HG02981 (cell line): ENCODE data around the gene ABHD12B.
A peak's percentile ranks its signal among the peaks of the same experiment; 100 is the strongest.
"Not testable (repeated sequence)": the region's sequence is repeated elsewhere in the genome, so short reads cannot be mapped to it uniquely, and the experiment has no call there.

Experiments used
- ATAC-seq: cut with Tn5 transposase; IDR thresholded peaks from one replicate; pipeline ENCODE4 v1.9.1; 2021; ENCODE audit warnings: mild to moderate bottlenecking, moderate library complexity; ENCODE audit not compliant: unreplicated experiment

Gene ABHD12B

DNA sequence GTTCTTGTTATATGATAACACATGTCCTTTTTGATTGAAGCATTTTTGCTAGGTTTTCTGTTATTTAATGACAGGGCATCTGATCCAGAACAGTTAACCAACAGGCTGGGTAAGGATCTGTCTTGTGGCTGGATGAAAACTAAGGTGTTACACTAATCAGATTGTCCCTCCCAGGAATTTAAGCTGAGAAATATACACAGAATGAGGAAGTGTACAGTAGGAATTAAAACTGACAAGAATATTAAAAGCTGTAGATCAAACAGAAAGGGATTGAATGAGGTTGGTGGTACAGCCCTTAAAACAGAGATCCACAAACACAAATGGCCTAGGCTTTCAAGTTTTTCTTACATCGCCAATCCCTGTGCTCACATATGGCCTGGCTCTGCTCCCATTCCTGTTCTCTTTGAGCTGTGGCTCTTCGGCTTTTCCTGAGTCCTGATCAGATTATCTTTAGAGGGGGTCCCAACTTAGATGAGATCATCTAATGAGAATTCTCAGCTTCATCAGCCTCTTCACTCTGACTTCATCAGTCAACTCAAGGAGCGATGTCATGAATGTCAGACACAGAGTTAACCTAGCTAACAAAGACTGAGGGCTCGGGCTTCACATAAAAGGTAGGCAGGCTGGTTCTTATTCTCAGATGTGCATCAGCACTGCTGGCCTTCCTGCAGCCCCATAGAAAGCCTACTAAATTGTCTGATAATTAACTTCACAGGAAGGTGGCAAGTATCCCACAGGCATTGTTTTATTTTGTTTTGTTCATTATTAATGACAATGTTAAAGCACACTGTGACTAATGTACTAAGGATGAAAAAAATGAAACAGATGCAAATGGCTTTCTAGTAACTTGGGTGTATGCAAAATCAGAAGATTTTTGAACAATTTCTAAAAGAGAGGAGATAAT is 61.0 kb downstream of the ABHD12B start:
- ATAC-seq, result no peak

GRCh38 chr14:50935126-50936015 is 63.5 kb downstream of the ABHD12B start:
- no peak for ATAC-seq

- ATAC-seq, result no peak
Observed at GRCh38 chr14:50936016-50936340, 64.1 kb downstream of the ABHD12B start.

GRCh38 chr14:50936882-50937281 is 65.0 kb downstream of the ABHD12B start:
- ATAC-seq, result no peak

DNA sequence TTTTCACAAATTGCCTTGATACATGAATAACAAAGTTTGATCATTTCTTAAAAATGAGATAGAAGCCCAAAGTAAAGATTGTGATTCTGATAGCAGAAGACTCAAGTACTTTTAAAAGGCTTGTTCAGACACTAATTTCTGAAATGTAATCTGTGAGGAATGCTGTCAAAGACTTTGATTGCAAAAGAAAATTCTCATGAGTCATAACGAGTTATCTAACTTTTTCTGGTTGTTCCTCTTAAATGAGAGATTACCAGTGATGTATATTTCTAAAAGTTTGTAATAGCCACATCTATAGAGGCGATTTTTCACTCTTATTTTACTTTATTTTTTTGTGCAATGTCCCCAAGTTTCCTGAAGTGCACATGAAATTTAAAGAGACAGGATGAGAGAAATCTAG is 65.5 kb downstream of the ABHD12B start:
- no peak for ATAC-seq

DNA sequence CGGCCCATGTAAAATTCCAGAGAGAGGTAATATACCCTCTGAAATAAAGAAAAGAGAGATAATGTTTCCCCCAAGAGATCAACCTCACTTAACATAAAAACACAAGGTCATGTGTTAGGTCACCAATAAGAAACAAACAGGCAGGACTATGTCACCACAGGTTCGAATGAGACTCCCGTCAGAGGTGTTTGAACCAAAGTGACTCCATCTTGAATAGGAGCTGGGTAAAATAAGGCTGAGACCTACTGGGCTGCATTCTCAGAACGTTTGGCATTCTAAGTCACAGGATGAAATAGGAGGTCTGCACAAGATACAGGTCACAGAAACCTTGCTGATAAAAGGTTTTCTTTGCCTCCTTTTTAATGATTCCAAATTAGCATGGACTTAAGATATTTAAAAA is 65.9 kb downstream of the ABHD12B start:
- no peak for ATAC-seq

- ATAC-seq, result no peak
Observed at GRCh38 chr14:50941151-50941550, 69.3 kb downstream of the ABHD12B start.

DNA sequence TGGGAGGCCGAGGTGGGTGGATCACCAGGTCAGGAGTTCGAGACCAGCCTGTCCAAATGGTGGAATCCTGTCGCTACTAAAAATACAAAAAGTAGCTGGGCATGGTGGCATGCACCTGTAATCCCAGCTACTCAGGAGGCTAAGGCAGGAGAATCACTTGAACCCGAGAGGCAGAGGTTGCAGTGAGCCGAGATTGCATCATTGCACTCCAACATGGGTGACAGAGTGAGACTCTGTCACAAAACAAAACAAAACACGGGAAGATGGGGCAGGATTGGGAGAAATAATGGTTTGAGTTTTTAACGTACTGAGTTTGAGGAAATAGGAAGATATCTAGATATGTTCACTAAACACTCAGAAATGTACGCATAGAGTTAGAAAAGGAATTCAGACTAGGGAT is 69.8 kb downstream of the ABHD12B start:
- not testable (repeated sequence) for ATAC-seq

DNA sequence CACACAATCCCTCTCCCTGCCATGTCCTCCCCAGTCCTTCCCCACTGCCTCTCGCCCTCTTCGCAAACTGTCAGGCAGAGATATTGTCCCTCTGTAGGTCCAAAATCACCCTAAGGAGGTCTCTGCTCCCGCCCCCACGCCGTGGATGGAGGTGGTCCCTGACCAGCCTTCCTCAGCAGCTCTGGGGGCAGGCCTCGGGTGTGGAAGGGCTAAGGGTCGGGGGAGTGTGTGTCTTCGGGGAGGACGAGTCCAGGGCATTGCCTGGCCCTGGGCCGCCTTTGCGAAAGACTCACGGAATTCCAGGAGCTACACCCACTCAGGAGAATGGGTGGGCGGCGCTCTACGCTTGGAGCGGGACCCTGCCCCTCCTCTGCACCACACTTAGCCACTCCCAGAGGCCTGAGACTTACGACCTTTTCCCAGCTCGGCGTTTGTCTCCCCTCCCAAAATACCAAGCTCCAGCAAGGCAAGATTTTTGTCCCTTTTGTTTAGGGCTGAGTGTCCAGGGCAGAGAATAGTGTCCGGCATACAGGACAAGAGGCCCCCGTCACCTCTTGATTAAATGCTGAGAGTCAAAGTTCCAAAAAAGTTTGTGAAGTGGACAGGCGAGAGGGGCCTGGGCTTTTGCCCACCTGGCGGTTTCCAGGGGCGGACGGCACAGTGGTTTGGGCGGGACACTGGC is 71.5 kb downstream of the ABHD12B start:
- no peak for ATAC-seq

DNA sequence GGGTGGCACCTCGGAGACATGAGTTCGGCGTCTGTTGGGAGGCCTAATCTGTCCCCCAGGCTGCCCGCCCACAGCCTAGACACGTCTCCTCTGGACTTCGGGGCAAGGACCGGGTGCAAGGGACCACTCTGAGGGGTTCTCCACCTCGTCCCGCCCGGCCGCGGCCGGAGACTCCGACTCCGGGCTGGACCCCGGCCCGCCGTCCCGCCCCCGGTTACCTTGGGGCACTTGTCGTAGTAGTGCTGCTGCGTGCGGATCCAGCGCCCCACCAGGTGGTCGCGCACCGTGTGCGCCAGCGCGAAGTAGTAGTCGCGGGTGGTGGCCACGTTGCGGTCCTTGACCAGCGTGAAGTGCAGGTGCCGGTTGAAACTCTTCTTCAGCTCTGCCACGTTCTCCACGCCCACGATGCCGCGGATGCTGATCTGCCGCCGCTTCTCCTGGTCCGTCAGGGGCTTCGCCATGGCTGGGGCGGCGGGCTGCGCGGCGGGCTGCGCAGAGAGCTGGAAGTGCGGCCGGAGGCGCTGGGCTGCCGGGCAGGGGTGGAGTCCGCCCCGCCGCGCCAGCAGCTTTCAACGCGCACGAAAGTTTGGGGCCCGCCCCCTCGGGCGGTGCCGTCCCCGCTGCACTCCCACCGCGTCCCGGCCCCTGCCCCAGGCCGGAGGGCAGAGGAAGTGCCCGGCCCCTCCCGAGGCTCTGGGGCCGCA is 72.2 kb downstream of the ABHD12B start, which contains the start of gene PYGL:
Gene PYGL, minus strand, starts transcription at position 541 of the 704 bp plus-strand sequence. Its CDS starts 80 bp downstream, at position 461.
- peak; percentile 64 for ATAC-seq

GRCh38 chr14:50944647-50945413 is 73.0 kb downstream of the ABHD12B start:
- peak; percentile 18 for ATAC-seq

GRCh38 chr14:50946234-50946935 is 74.5 kb downstream of the ABHD12B start:
- no peak for ATAC-seq

DNA sequence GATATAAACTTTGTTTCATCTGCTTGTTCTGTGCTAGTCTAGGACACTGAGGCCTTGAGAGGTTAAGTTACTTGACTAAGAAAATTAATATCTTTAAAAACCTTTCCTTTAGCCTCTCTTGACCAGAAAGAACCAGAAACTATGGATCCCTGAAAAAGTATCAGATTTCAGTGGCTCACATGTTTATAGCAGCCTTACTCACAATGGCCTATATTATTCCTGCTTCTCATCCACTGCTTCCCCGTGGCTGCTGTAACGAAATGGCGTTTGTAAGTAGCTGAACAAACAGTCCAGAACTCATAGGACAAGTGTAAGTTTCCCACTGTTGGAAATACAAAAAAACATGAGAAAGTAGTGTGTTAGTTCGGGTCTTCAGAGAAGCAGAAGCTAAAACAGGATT is 75.6 kb downstream of the ABHD12B start:
- no peak for ATAC-seq

DNA sequence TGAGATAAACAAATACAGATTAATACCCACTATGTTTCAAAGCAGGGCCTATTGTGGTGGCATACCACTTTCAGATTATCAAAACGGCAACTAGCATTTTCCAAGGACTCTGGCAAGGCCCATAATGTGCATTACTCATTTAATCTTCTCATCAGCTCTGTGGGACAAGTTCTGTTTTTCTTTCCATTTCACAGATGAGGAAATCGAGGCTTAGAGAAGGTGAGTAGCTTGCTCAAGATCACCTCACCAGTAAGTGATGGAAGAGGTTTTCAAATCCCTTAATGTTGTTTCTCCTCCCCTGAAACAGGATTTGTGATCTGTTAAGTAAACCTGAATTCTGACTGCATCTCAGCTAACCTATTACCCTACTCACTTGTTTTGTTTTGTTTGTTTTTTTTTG is 76.4 kb downstream of the ABHD12B start:
- no peak for ATAC-seq

DNA sequence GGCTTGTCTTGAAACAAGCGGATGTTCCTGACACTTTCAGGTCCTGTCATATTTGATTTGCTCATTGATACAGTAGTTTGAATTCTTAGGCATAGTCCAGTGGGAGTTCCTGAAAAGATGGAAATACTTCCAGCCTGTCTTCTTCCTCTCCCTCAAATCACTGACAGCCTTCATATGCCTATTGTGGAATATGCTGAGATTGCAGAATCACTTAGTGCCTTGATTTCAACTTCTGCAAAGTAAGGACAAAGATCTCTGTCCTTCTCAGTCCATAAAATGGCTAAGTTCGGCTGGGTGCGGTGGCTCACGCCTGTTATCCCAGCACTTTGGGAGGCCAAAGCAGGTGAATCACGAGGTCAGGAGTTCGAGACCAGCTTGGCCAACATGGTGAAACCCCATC is 79.2 kb downstream of the ABHD12B start:
- no peak for ATAC-seq

GRCh38 chr14:50953502-50953901 is 81.6 kb downstream of the ABHD12B start:
- ATAC-seq, result no peak
